Mesothelial cell of epicardium (in vitro differentiated cells): ENCODE results near the gene PDE3B. TPM values are rescaled to one million over a fixed set of nuclear protein-coding genes. Genes with fewer than 3 reads are reported as not detected.
"Not testable (repeated sequence)": the region's sequence is repeated elsewhere in the genome, so short reads cannot be mapped to it uniquely, and the experiment has no call there.

Experiments
- DNase-seq, 2 experiments: peaks; one replicate each; pipeline ENCODE4 v3.0.0; 2021; ENCODE audit warnings: low spot score in 2 of 2; ENCODE audit not compliant: unreplicated experiment in 2 of 2
- H3K27ac Mint-ChIP-seq: 2 replicates; pipeline ENCODE4 v1.8.0; 2021; ENCODE audit warnings: mixed read lengths
- H3K27me3 Mint-ChIP-seq: 2 replicates; pipeline ENCODE4 v1.8.0; 2021; ENCODE audit warnings: low read depth, mixed read lengths
- H3K36me3 Mint-ChIP-seq: 2 replicates; pipeline ENCODE4 v1.8.0; 2021; ENCODE audit warnings: mixed read lengths
- H3K4me1 Mint-ChIP-seq: 2 replicates; pipeline ENCODE4 v1.8.0; 2021; ENCODE audit warnings: mixed read lengths
- H3K4me3 Mint-ChIP-seq: 2 replicates; pipeline ENCODE4 v1.8.0; 2021; ENCODE audit warnings: mild to moderate bottlenecking, moderate library complexity, mixed read lengths
- H3K9me3 Mint-ChIP-seq: 2 replicates; pipeline ENCODE4 v1.8.0; 2021; ENCODE audit warnings: mixed read lengths
- CTCF ChIP-seq: fragments of 200-600 bp; sonication (generic); IDR thresholded peaks from one replicate; pipeline ENCODE4 v1.5.0; 2021; ENCODE audit warnings: antibody characterized with exemption; ENCODE audit not compliant: unreplicated experiment
- total RNA-seq: library from RNA; stranded (reverse); gene quantifications from 3 replicates; pipeline ENCODE4 v1.2.1, GENCODE V29; 2021

PDE3B gene
- total RNA-seq, 1 donor from 2014 or later: 12.3 TPM

- H3K27me3 Mint-ChIP-seq: no peaks in the 10 kb centered on the region
Measured at GRCh38 chr11:14687456-14687855, 43.9 kb downstream of the PDE3B start.

GRCh38 chr11:14687943-14688627, 44.5 kb downstream of the PDE3B start:
- TF ChIP-seq CTCF: no peak
- H3K27me3 Mint-ChIP-seq: no peaks in the 10 kb centered on the region
- H3K4me3 Mint-ChIP-seq: no peak overlapping the region
- no peak for DNase-seq
- peaks cover 16% of the 10 kb centered on the region for H3K36me3 Mint-ChIP-seq
- H3K4me1 Mint-ChIP-seq: no peaks in the 10 kb centered on the region
- peaks cover 36% of the 10 kb centered on the region for H3K9me3 Mint-ChIP-seq
- no peak overlapping the region for H3K27ac Mint-ChIP-seq

More at GRCh38 chr11:14687456-14687855, 43.9 kb downstream of the PDE3B start:
- Mint-ChIP-seq H3K4me3 (no peak overlapping the region), H3K4me1 (no peaks in the 10 kb centered on the region), H3K27ac (no peak overlapping the region), H3K36me3 (peaks cover 11% of the 10 kb centered on the region), H3K9me3 (peaks cover 30% of the 10 kb centered on the region)
- DNase-seq: no peak
- TF ChIP-seq CTCF: no peak

- H3K4me3 Mint-ChIP-seq, DNase-seq, H3K4me1 Mint-ChIP-seq, H3K27ac Mint-ChIP-seq, H3K27me3 Mint-ChIP-seq: not testable (repeated sequence)
- H3K9me3 Mint-ChIP-seq: peaks cover 46% of the 10 kb centered on the region
- peaks cover 26% of the 10 kb centered on the region for H3K36me3 Mint-ChIP-seq
Measured at GRCh38 chr11:14695656-14696055, 52.1 kb downstream of the PDE3B start.

GRCh38 chr11:14698771-14699170, 55.2 kb downstream of the PDE3B start:
- Mint-ChIP-seq H3K36me3 (peaks cover 16% of the 10 kb centered on the region), H3K27me3 (no peaks in the 10 kb centered on the region), H3K27ac (no peak overlapping the region), H3K4me1 (peaks cover 4% of the 10 kb centered on the region), H3K9me3 (peaks cover 42% of the 10 kb centered on the region), H3K4me3 (no peak overlapping the region)
- no peak for TF ChIP-seq CTCF
- no peak for DNase-seq

- no peak for TF ChIP-seq CTCF
- DNase-seq: no peak
- Mint-ChIP-seq H3K4me1 (peaks cover 4% of the 10 kb centered on the region), H3K4me3 (no peak overlapping the region), H3K36me3 (peaks cover 13% of the 10 kb centered on the region), H3K27me3 (no peaks in the 10 kb centered on the region), H3K27ac (no peak overlapping the region), H3K9me3 (peaks cover 39% of the 10 kb centered on the region)
Measured at GRCh38 chr11:14700593-14700992, 57.0 kb downstream of the PDE3B start.

GRCh38 chr11:14702760-14703159, 59.2 kb downstream of the PDE3B start:
- peaks cover 37% of the 10 kb centered on the region for H3K9me3 Mint-ChIP-seq
- H3K27ac Mint-ChIP-seq: no peak overlapping the region
- no peaks in the 10 kb centered on the region for H3K27me3 Mint-ChIP-seq
- peaks cover 10% of the 10 kb centered on the region for H3K36me3 Mint-ChIP-seq
- no peak for TF ChIP-seq CTCF
- no peak overlapping the region for H3K4me3 Mint-ChIP-seq
- no peak for DNase-seq
- peaks cover 4% of the 10 kb centered on the region for H3K4me1 Mint-ChIP-seq
